Naive B cell (primary cell): ENCODE measurements around the gene SYCE3. TPM values are rescaled to one million over a fixed set of nuclear protein-coding genes. Genes with fewer than 3 reads are reported as not detected.
"Not testable (repeated sequence)": the region's sequence is repeated elsewhere in the genome, so short reads cannot be mapped to it uniquely, and the experiment has no call there.

Source experiments
- ATAC-seq, 2 donors: fragments of 150-1000 bp; cut with Tn5 transposase; 2 replicates each; pipeline ENCODE4 v1.10.0; 2021; ENCODE audit warnings: low read depth in 2 of 2, mild to moderate bottlenecking in 2 of 2, moderate library complexity in 2 of 2
- DNase-seq: peaks from one replicate; pipeline ENCODE4 v3.0.0; 2022
- H3K27ac Mint-ChIP-seq, 6 donors: one replicate each; pipeline ENCODE4 v1.8.0; 2020 to 2022; ENCODE audit warnings: mild to moderate bottlenecking in 6 of 6, mixed read lengths in 6 of 6, moderate library complexity in 5 of 6, inconsistent platforms in 2 of 6
- H3K27me3 Mint-ChIP-seq, 3 donors: one replicate each; pipeline ENCODE4 v1.8.0; 2021 to 2022; ENCODE audit warnings: mixed read lengths in 3 of 3, mild to moderate bottlenecking in 1 of 3
- H3K36me3 Mint-ChIP-seq, 2 donors: one replicate each; pipeline ENCODE4 v1.8.0; 2020 to 2022; ENCODE audit warnings: mixed read lengths in 2 of 2, inconsistent platforms in 1 of 2, mild to moderate bottlenecking in 1 of 2
- H3K4me1 Mint-ChIP-seq, 3 donors: one replicate each; pipeline ENCODE4 v1.8.0; 2020 to 2022; ENCODE audit warnings: mixed read lengths in 3 of 3, inconsistent platforms in 1 of 3, mild to moderate bottlenecking in 1 of 3, moderate library complexity in 1 of 3
- H3K4me3 Mint-ChIP-seq, 8 donors: one replicate each; pipeline ENCODE4 v1.8.0; 2020 to 2022; ENCODE audit warnings: mild to moderate bottlenecking in 8 of 8, mixed read lengths in 8 of 8, moderate library complexity in 8 of 8, inconsistent platforms in 2 of 8
- H3K9me3 Mint-ChIP-seq, 7 donors: one replicate each; pipeline ENCODE4 v1.8.0; 2020 to 2022; ENCODE audit warnings: mixed read lengths in 7 of 7, mild to moderate bottlenecking in 5 of 7, inconsistent platforms in 2 of 7, moderate library complexity in 1 of 7
- polyA plus RNA-seq, 6 donors: library from polyadenylated mRNA; unstranded; fragments of 300-500 nt; fragmentation: Illumina TruSeq; gene quantifications; one replicate each; pipeline ENCODE4 v1.2.3, GENCODE V29; 2021; ENCODE audit warnings: low read depth in 6 of 6

Gene SYCE3
- polyA plus RNA-seq, 6 donors from 2014 or later, result not detected

GRCh38 chr22:50520184-50520583, 42.5 kb downstream of the SYCE3 start:
- H3K4me1 Mint-ChIP-seq, result peaks cover 17 to 24% (median 18%) of the 10 kb centered on the region in 3 donors
- H3K27ac Mint-ChIP-seq, H3K36me3 Mint-ChIP-seq, ATAC-seq, H3K27me3 Mint-ChIP-seq, H3K4me3 Mint-ChIP-seq, H3K9me3 Mint-ChIP-seq, DNase-seq: not testable (repeated sequence)

GRCh38 chr22:50519151-50519550, 43.6 kb downstream of the SYCE3 start:
- H3K27ac Mint-ChIP-seq, result no peak overlapping the region
- DNase-seq (no peak), ATAC-seq (no peak)
- no peaks in the 10 kb centered on the region for H3K27me3 Mint-ChIP-seq
- H3K4me1 Mint-ChIP-seq, result peaks cover 17 to 21% (median 18%) of the 10 kb centered on the region in 3 donors
- H3K36me3 Mint-ChIP-seq, result peaks cover 0 to 5% of the 10 kb centered on the region in 2 donors
- H3K4me3 Mint-ChIP-seq, result no peak overlapping the region
- no peaks in the 10 kb centered on the region for H3K9me3 Mint-ChIP-seq

GRCh38 chr22:50518606-50519005, 44.1 kb downstream of the SYCE3 start:
- Mint-ChIP-seq H3K4me1 (peaks cover 17 to 25% (median 22%) of the 10 kb centered on the region in 3 donors), H3K9me3 (no peaks in the 10 kb centered on the region), H3K27ac (no peak overlapping the region), H3K4me3 (no peak overlapping the region), H3K36me3 (peaks cover 0 to 5% of the 10 kb centered on the region in 2 donors), H3K27me3 (no peaks in the 10 kb centered on the region)
- DNase-seq, result no peak
- ATAC-seq, result no peak

DNA sequence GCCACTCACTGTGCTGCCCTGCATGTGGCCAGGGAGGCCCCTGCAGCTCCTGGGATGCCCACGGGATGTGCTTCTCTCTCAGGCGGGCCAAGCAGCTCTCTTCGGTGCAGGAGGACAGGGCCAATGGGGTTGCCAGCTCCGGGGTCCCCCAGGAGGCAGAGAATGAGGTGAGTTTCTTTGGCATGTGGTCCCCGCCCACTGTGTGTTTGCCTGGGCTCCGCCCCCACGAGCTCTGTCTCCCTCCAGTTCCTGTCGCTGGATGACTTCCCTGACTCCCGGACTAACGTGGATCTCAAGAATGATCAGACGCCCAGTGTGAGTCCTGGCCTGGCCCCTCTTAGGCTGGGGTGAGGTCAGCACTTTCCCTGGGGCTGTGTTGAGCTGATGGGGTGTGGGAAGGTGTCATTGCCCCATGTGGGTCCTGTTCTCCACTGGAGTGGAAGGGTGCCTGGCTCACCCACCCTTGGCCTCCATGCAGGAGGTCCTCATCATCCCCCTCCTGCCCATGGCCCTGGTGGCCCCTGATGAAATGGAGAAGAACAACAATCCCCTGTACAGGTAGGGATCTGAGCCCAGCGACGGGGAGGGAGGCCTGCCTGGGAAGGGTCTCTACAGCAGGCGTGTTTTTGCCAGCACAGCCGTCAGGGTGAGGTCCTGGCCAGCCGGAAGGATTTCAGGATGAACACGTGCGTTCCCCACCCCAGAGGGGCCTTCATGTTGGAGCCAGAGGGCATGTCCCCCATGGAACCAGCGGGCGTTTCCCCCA, 45.0 kb downstream of the SYCE3 start:
- Mint-ChIP-seq H3K9me3 (no peaks in the 10 kb centered on the region), H3K27me3 (no peaks in the 10 kb centered on the region), H3K4me1 (peaks cover 17 to 25% (median 22%) of the 10 kb centered on the region in 3 donors), H3K4me3 (no peak overlapping the region), H3K27ac (no peak overlapping the region), H3K36me3 (peaks cover 0 to 5% of the 10 kb centered on the region in 2 donors)
- ATAC-seq (no peak), DNase-seq (no peak)

GRCh38 chr22:50516891-50517290, 45.8 kb downstream of the SYCE3 start:
- Mint-ChIP-seq H3K4me1 (peaks cover 17 to 23% (median 20%) of the 10 kb centered on the region in 3 donors), H3K4me3 (no peak overlapping the region), H3K36me3 (peaks cover 0 to 5% of the 10 kb centered on the region in 2 donors), H3K9me3 (no peaks in the 10 kb centered on the region), H3K27me3 (no peaks in the 10 kb centered on the region), H3K27ac (no peak overlapping the region)
- DNase-seq, result no peak
- ATAC-seq, result no peak

- H3K27ac Mint-ChIP-seq, result no peak overlapping the region
- H3K9me3 Mint-ChIP-seq, result no peaks in the 10 kb centered on the region
- peaks cover 16 to 23% (median 20%) of the 10 kb centered on the region in 3 donors for H3K4me1 Mint-ChIP-seq
- peak overlapping the region in 1 of 8 donors; percentile 27 for H3K4me3 Mint-ChIP-seq
- no peak for DNase-seq
- no peak for ATAC-seq
- no peaks in the 10 kb centered on the region for H3K27me3 Mint-ChIP-seq
- peaks cover 0 to 5% of the 10 kb centered on the region in 2 donors for H3K36me3 Mint-ChIP-seq
Measured at GRCh38 chr22:50516068-50516467, 46.7 kb downstream of the SYCE3 start.

DNA sequence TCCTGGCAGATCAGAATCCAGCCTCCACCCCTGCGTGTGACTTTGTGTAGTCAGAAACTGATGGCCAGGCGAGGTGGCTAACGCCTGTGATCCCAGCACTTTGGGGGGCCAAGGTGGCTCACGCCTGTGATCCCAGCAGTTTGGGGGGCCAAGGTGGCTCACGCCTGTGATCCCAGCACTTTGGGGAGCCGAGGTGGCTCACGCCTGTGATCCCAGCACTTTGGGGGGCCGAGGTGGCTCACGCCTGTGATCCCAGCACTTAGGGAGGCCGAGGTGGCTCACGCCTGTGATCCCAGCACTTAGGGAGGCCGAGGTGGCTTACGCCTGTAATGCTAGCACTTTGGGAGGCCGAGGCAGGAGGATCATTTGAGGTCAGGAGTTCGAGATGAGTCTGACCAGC, 49.5 kb downstream of the SYCE3 start:
- no peak for DNase-seq
- no peaks in the 10 kb centered on the region for H3K27me3 Mint-ChIP-seq
- peaks cover 28 to 35% (median 31%) of the 10 kb centered on the region in 3 donors for H3K4me1 Mint-ChIP-seq
- no peak for ATAC-seq
- H3K9me3 Mint-ChIP-seq, result no peaks in the 10 kb centered on the region
- no peak overlapping the region for H3K4me3 Mint-ChIP-seq
- H3K36me3 Mint-ChIP-seq, result peaks cover 0 to 5% of the 10 kb centered on the region in 2 donors
- no peak overlapping the region for H3K27ac Mint-ChIP-seq

DNA sequence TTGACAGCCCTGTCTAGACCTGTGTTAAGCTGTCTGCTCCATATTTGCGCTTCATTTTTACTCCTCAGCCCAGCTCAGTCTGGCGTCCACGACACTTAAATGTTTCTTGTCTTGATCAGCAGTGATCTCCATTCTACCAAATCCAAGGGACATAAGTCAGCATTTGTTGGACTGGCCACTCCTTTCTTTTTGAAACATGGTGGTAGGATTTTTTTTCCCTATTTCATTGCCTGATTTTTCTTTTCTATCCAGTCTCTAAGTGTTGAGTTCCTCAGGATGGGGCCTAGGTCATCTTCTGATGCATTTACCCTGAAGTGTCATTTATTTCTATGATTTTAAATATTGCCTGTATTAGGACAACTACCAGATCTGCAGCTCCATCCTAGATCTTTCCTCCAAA, 53.8 kb downstream of the SYCE3 start:
- H3K27ac Mint-ChIP-seq, result peak overlapping the region; percentile 94 to 99 (median 98)
- DNase-seq, result no peak
- no peaks in the 10 kb centered on the region for H3K9me3 Mint-ChIP-seq
- peaks cover 18 to 26% (median 23%) of the 10 kb centered on the region in 3 donors for H3K4me1 Mint-ChIP-seq
- H3K27me3 Mint-ChIP-seq, result no peaks in the 10 kb centered on the region
- no peaks in the 10 kb centered on the region for H3K36me3 Mint-ChIP-seq
- no peak for ATAC-seq
- peak overlapping the region; percentile 91 to 98 (median 96) for H3K4me3 Mint-ChIP-seq

- peak; percentile 66 to 71 for ATAC-seq
- H3K4me3 Mint-ChIP-seq, result peak within 1 kb of the TSS; percentile 95 to 98 (median 96)
- DNase-seq, result peak; percentile 97
- H3K4me1 Mint-ChIP-seq, result peaks cover 18 to 24% (median 20%) of the 10 kb centered on the region in 3 donors
- no peaks in the 10 kb centered on the region for H3K9me3 Mint-ChIP-seq
- no peaks in the 10 kb centered on the region for H3K36me3 Mint-ChIP-seq
- H3K27ac Mint-ChIP-seq, result peak within 1 kb of the TSS; percentile 95 to 99 (median 99)
- no peaks in the 10 kb centered on the region for H3K27me3 Mint-ChIP-seq
Measured at GRCh38 chr22:50507991-50508884, 54.5 kb downstream of the SYCE3 start, which contains the start of gene NCAPH2. NCAPH2 (plus strand) TSS chr22:50508224; CDS start chr22:50508338, 114 bp downstream.

DNA sequence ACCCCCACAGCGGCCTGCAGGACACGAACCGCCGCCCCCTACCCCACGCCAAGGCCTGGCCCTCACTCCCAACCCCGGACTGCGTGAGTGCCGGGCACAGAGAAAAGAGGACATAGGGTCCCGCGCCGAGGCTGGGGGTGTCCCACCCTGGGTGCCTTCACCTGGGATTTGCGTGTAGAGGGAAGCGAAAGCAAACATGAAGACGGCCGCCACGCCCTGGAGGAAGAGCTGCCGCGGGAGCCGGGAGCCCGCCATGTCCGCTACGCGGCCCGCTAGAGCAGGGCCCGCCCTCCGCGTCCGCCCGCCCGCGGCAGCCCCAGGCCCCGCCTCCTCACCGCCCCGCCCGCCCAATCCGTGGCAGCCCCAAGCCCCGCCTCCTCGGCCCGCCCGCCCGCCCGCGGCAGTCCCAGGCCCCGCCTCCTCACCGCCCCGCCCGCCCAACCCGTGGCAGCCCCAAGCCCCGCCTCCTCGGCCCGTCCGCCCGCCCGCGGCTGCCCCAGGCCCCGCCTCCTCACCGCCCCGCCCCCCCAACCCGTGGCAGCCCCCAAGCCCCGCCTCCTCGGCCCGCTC, 55.2 kb downstream of the SYCE3 start, which contains the start of gene LMF2:
TSS of gene LMF2 (minus strand) at position 282 of the 570 bp plus-strand sequence. CDS start at position 255, 27 bp downstream.
- peak; percentile 87 for DNase-seq
- no peaks in the 10 kb centered on the region for H3K9me3 Mint-ChIP-seq

DNA sequence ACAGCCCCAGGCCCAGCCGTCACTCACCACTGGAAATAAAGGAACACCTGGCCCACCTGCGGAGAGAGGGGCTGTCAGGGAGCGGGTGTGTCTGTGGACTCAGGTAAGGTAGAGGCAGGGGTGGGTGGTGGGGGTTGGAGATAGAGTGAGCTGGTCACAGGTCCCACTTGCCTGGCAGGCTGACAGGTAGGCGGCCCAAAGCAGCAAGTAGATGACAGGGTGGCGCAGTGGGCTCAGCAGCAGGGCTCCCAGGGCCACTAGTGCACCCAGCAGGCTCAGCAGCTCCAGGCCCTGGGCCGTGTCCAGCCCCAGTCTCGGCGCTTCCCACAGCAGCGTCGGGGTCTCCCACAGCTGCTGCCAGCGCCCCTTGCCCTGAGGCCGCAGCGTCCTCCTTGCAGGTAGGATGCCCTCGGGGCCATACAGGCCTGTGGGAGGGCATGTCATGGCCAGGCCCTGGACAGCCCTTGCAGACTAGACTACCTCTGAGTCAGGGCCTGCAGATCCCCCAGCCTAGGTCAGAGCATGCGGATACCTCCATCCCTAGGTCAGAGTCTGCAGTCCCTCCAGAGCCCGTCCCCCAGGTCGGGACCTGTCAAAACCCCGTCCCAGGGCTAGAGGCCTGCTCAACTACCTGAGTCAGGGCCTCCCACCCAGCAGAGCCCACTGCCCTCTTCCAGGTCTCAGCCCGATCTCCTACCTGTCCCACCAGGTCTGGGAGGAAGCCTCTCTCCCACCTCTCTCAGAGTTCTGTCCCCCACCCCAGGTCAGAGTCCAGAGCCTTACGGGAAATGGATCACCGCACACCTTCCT, 55.9 kb downstream of the SYCE3 start:
- no peak for ATAC-seq
- H3K4me3 Mint-ChIP-seq, result peak overlapping the region; percentile 95 to 98 (median 96)
- no peaks in the 10 kb centered on the region for H3K36me3 Mint-ChIP-seq
- peak overlapping the region; percentile 92 to 99 (median 96) for H3K27ac Mint-ChIP-seq
- DNase-seq, result no peak
- H3K4me1 Mint-ChIP-seq, result peaks cover 18 to 20% (median 19%) of the 10 kb centered on the region in 3 donors
- H3K9me3 Mint-ChIP-seq, result no peaks in the 10 kb centered on the region
- no peaks in the 10 kb centered on the region for H3K27me3 Mint-ChIP-seq

More for the DNA sequence above, 55.2 kb downstream of the SYCE3 start, which contains the start of gene LMF2:
- peak; percentile 72 to 74 for ATAC-seq
- peak within 1 kb of the TSS; percentile 95 to 99 (median 99) for H3K27ac Mint-ChIP-seq
- peak within 1 kb of the TSS; percentile 95 to 98 (median 96) for H3K4me3 Mint-ChIP-seq
- H3K36me3 Mint-ChIP-seq, result no peaks in the 10 kb centered on the region
- peaks cover 18 to 24% (median 20%) of the 10 kb centered on the region in 3 donors for H3K4me1 Mint-ChIP-seq
- H3K27me3 Mint-ChIP-seq, result no peaks in the 10 kb centered on the region

DNA sequence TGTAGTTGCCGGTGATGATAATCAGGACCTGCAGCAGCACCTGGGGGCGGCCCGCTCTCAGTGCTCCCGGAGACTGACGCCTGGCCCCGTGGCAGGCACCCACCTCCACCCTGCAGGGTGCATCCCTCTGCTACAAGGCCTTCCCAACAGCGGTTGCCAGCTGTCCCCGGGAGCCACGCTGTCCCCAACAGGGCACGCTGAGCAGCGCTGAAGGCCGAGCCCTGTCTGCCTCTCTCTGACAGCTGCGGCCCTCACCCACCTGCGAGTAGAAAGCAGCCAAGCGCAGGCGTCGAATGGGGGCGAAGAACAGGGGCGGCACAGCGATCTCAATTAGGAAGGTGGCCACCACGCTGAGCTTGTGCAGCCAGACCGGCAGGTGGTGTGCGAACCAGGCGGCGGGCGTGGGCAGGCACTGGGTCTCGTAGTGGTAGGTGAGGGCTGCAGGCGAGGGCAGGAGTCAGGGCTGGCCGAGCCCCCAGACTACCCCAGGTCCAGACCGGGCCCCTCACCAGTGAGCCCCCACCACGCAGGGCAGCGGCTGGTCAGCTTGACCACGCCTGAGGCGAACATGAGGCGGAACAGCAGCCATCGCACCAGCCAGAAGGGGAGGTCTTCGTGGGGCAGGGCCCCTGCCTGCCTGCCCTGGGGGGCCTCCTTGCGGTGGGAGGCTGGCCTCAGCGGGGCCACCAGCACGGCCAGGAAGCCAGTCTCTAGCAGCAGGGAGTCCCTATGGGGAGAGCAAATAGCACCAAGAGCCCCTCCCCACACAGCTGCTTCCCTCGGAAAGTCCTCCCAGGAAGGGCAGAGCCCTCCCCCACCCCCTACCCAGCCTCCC, 56.7 kb downstream of the SYCE3 start:
- Mint-ChIP-seq H3K36me3 (no peaks in the 10 kb centered on the region), H3K27me3 (no peaks in the 10 kb centered on the region), H3K27ac (peak overlapping the region in 2 of 6 donors; percentile 51 to 57), H3K9me3 (no peaks in the 10 kb centered on the region), H3K4me3 (peak overlapping the region in 7 of 8 donors; percentile 73 to 98 (median 96)), H3K4me1 (peaks cover 18 to 20% (median 19%) of the 10 kb centered on the region in 3 donors)
- no peak for DNase-seq
- ATAC-seq, result no peak
